Uterus (tissue), 2 donors: ENCODE results near the gene LMNA.

Source experiments
- POLR2A ChIP-seq, 2 donors: fragments of 450-650 bp; IDR thresholded peaks; one replicate each; pipeline ENCODE4 v1.6.1; 2016; ENCODE audit warnings: antibody characterized with exemption in 2 of 2, mild to moderate bottlenecking in 1 of 2, moderate library complexity in 1 of 2
- TF ChIP-seq, protein P1 (sequence below), 4 experiments: fragments of 200-600 bp in 2 of 4; fragments of 450-650 bp in 2 of 4; sonication (generic) in 2 of 4; IDR thresholded peaks; one replicate each; pipeline ENCODE4 v1.5.1; 2016 to 2019; ENCODE audit warnings: antibody characterized with exemption in 4 of 4, mild to moderate bottlenecking in 2 of 4, moderate library complexity in 1 of 4

- TF ChIP-seq POLR2A (IDR thresholded peaks at IDR 0.05) = peak in 1 of 2 donors; percentile 37
- TF ChIP-seq, protein P1, sequence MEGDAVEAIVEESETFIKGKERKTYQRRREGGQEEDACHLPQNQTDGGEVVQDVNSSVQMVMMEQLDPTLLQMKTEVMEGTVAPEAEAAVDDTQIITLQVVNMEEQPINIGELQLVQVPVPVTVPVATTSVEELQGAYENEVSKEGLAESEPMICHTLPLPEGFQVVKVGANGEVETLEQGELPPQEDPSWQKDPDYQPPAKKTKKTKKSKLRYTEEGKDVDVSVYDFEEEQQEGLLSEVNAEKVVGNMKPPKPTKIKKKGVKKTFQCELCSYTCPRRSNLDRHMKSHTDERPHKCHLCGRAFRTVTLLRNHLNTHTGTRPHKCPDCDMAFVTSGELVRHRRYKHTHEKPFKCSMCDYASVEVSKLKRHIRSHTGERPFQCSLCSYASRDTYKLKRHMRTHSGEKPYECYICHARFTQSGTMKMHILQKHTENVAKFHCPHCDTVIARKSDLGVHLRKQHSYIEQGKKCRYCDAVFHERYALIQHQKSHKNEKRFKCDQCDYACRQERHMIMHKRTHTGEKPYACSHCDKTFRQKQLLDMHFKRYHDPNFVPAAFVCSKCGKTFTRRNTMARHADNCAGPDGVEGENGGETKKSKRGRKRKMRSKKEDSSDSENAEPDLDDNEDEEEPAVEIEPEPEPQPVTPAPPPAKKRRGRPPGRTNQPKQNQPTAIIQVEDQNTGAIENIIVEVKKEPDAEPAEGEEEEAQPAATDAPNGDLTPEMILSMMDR (IDR thresholded peaks at IDR 0.05) = no peak
Observed at GRCh38 chr1:156118177-156118868, 3.8 kb downstream of the LMNA start.
